ENCODE data around the gene TMSB15A. TPM values are rescaled to one million over a fixed set of nuclear protein-coding genes. Genes with fewer than 3 reads are reported as not detected.

The TMSB15A gene
- under 1 TPM in 2 of 6 donors, not detected in 4; 0.31 to 0.42 TPM for total RNA-seq
- polyA plus RNA-seq = 1 to 10 TPM in 1 of 2 donors, under 1 TPM in 1; 0.42 to 2.0 TPM

- FAIRE-seq = no peak
- Histone ChIP-seq H3K9me3 (no peaks in the 10 kb centered on the region), H3K36me3 (no peaks in the 10 kb centered on the region), H3K4me1 (peaks cover 0 to 3% (median 0%) of the 10 kb centered on the region in 3 donors), H3K27me3 (peaks cover 0 to 8% (median 4%) of the 10 kb centered on the region in 4 donors), H3K27ac (no peak within 1 kb of the TSS), H3K4me3 (peak within 1 kb of the TSS in 3 of 4 donors; percentile 17 to 47 (median 32))
- TF ChIP-seq, protein P1, sequence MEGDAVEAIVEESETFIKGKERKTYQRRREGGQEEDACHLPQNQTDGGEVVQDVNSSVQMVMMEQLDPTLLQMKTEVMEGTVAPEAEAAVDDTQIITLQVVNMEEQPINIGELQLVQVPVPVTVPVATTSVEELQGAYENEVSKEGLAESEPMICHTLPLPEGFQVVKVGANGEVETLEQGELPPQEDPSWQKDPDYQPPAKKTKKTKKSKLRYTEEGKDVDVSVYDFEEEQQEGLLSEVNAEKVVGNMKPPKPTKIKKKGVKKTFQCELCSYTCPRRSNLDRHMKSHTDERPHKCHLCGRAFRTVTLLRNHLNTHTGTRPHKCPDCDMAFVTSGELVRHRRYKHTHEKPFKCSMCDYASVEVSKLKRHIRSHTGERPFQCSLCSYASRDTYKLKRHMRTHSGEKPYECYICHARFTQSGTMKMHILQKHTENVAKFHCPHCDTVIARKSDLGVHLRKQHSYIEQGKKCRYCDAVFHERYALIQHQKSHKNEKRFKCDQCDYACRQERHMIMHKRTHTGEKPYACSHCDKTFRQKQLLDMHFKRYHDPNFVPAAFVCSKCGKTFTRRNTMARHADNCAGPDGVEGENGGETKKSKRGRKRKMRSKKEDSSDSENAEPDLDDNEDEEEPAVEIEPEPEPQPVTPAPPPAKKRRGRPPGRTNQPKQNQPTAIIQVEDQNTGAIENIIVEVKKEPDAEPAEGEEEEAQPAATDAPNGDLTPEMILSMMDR (IDR thresholded peaks at IDR 0.05) = no peak
- peak; percentile 62 to 84 (median 76) for DNase-seq
- 1 to 29% methylated on average over 55 to 62 of the region's 62 CpGs for WGBS, 2 donors
- ATAC-seq = peak; percentile 94 to 98 (median 96)
- intact Hi-C loops (cut with DNase I) = no loop called here
Observed at GRCh38 chrX:102515975-102516941, at the start of gene TMSB15A. TSS of gene TMSB15A (minus strand) at chrX:102516739.

GRCh38 chrX:102560423-102561068 lies 44.0 kb upstream of the TMSB15A start:
- ATAC-seq = no peak
- DNase-seq = no peak
- FAIRE-seq = no peak
- H3K9me3 ChIP-seq = no peaks in the 10 kb centered on the region
- intact Hi-C loops (cut with DNase I) = no loop called here
- H3K4me3 ChIP-seq = no peak overlapping the region
- WGBS, 2 donors = 68 to 77% methylated on average over 2 of the region's 2 CpGs
- peaks cover 0 to 3% (median 0%) of the 10 kb centered on the region in 4 donors for H3K27me3 ChIP-seq
- no peak overlapping the region for H3K27ac ChIP-seq
- TF ChIP-seq, protein P1 (IDR thresholded peaks at IDR 0.05) = no peak
- no peaks in the 10 kb centered on the region for H3K4me1 ChIP-seq
- H3K36me3 ChIP-seq = no peaks in the 10 kb centered on the region

DNA sequence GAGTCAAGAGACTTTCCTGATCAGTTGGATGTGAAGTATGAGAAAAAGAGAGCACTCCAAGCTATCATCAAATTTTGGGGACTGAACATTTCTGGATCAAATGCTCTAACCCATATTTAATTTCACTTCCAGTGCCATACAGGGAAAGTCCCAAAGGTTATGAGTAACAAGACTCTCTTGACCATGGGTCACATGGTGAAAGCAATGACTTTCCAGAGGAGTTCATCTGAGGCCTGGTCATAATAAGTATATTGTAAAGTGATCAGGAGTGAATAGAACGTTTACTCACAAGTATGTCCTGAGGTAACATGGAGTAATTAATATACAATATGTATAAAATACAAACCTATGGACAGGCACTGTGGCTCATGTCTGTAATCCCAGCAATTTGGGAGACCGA lies 42.1 kb upstream of the TMSB15A start:
- DNase-seq (no peak), ATAC-seq (no peak), FAIRE-seq (no peak)
- H3K4me3 ChIP-seq = no peak overlapping the region
- H3K27me3 ChIP-seq = peaks cover 0 to 15% (median 0%) of the 10 kb centered on the region in 4 donors
- H3K9me3 ChIP-seq = no peaks in the 10 kb centered on the region
- no peaks in the 10 kb centered on the region for H3K4me1 ChIP-seq
- H3K27ac ChIP-seq = no peak overlapping the region
- H3K36me3 ChIP-seq = no peaks in the 10 kb centered on the region
- TF ChIP-seq, protein P1 (IDR thresholded peaks at IDR 0.05) = no peak
- intact Hi-C loops (cut with DNase I) = no loop called here
- WGBS, 2 donors = 69 to 79% methylated on average over 2 of the region's 2 CpGs

GRCh38 chrX:102548231-102548630 lies 31.7 kb upstream of the TMSB15A start:
- Histone ChIP-seq H3K27me3 (peaks cover 0 to 24% (median 5%) of the 10 kb centered on the region in 4 donors), H3K9me3 (no peaks in the 10 kb centered on the region), H3K4me3 (no peak overlapping the region), H3K4me1 (no peaks in the 10 kb centered on the region), H3K36me3 (no peaks in the 10 kb centered on the region), H3K27ac (no peak overlapping the region)
- no peak for ATAC-seq
- intact Hi-C loops (cut with DNase I) = no loop called here
- 84 to 90% methylated on average over 23 of the region's 23 CpGs for WGBS, 2 donors
- FAIRE-seq = no peak
- no peak for DNase-seq
- TF ChIP-seq, protein P1 (IDR thresholded peaks at IDR 0.05) = no peak

Measured in pancreas (tissue), 10 donors.